Activated CD4-positive, alpha-beta T cell treated with anti-CD3 and anti-CD28 coated beads for 48 hours (primary cell): ENCODE results near the gene LUC7L3.
A peak's percentile ranks its signal among the peaks of the same experiment; 100 is the strongest.
"Not testable (repeated sequence)": the region's sequence is repeated elsewhere in the genome, so short reads cannot be mapped to it uniquely, and the experiment has no call there.

Source experiments
- DNase-seq: peaks from one replicate; pipeline ENCODE4 v3.0.0-alpha.2; 2020

LUC7L3 gene

GRCh38 chr17:50719144-50719923, at the start of gene LUC7L3:
TSS of gene LUC7L3 (plus strand) at chr17:50719603. CDS start at chr17:50719733, 130 bp downstream.
- peak; percentile 96 for DNase-seq

- no peak for DNase-seq
Observed at GRCh38 chr17:50672071-50672470, 47.3 kb upstream of the LUC7L3 start.

GRCh38 chr17:50672831-50673551, 46.4 kb upstream of the LUC7L3 start:
- no peak for DNase-seq

- no peak for DNase-seq
Observed at GRCh38 chr17:50675190-50675589, 44.2 kb upstream of the LUC7L3 start.

GRCh38 chr17:50675627-50676026, 43.8 kb upstream of the LUC7L3 start:
- DNase-seq, result no peak

- no peak for DNase-seq
Observed at GRCh38 chr17:50676065-50676975, 43.1 kb upstream of the LUC7L3 start.

GRCh38 chr17:50677851-50678375, 41.5 kb upstream of the LUC7L3 start:
- DNase-seq, result no peak

GRCh38 chr17:50679008-50679544, 40.3 kb upstream of the LUC7L3 start:
- DNase-seq, result no peak

- DNase-seq, result no peak
Observed at GRCh38 chr17:50680126-50680525, 39.3 kb upstream of the LUC7L3 start.

- not testable (repeated sequence) for DNase-seq
Observed at GRCh38 chr17:50680543-50681262, 38.7 kb upstream of the LUC7L3 start.

- DNase-seq, result no peak
Observed at GRCh38 chr17:50681263-50682200, 37.9 kb upstream of the LUC7L3 start.

- no peak for DNase-seq
Observed at GRCh38 chr17:50682441-50682840, 37.0 kb upstream of the LUC7L3 start.

GRCh38 chr17:50682938-50683337, 36.5 kb upstream of the LUC7L3 start:
- DNase-seq, result no peak

- DNase-seq, result no peak
Observed at GRCh38 chr17:50683434-50684287, 35.7 kb upstream of the LUC7L3 start.

- DNase-seq, result no peak
Observed at GRCh38 chr17:50684288-50684611, 35.2 kb upstream of the LUC7L3 start.

- DNase-seq, result no peak
Observed at GRCh38 chr17:50684612-50685333, 34.6 kb upstream of the LUC7L3 start.

- no peak for DNase-seq
Observed at GRCh38 chr17:50685334-50685665, 34.1 kb upstream of the LUC7L3 start.

GRCh38 chr17:50685691-50686493, 33.5 kb upstream of the LUC7L3 start:
- no peak for DNase-seq
